Brain microvascular endothelial cell (primary cell): ENCODE results near the gene C20orf144.

ENCODE experiments used
- DNase-seq: peaks from one replicate; pipeline ENCODE4 v3.0.0-alpha.2; 2020
- H3K27ac ChIP-seq: fragments of 250-450 bp; sonication (Bioruptor Pico); 2 replicates; pipeline ENCODE4 v1.5.1; 2020; ENCODE audit warnings: mild to moderate bottlenecking, moderate library complexity
- H3K27me3 ChIP-seq: fragments of 250-450 bp; sonication (Bioruptor Pico); replicated peaks from 2 replicates; pipeline ENCODE4 v1.5.1; 2020; ENCODE audit warnings: mild to moderate bottlenecking
- H3K36me3 ChIP-seq: fragments of 250-450 bp; sonication (Bioruptor Pico); replicated peaks from 2 replicates; pipeline ENCODE4 v1.5.1; 2020; ENCODE audit warnings: mild to moderate bottlenecking
- H3K4me3 ChIP-seq: 2 replicates; pipeline ENCODE4 v1.5.1; 2011; ENCODE audit warnings: low read depth, mild to moderate bottlenecking, control low read depth, low read length, moderate library complexity
- in situ Hi-C: cut with HindIII; loops from 2 replicates; pipeline ENCODE4 v1.10.0; 2017; ENCODE audit warnings: low sequenced_read_pairs, low pct_ligation_motif_present
- TF ChIP-seq, protein P1 (sequence below): IDR thresholded peaks from 2 replicates; pipeline ENCODE4 v1.5.1; 2011; ENCODE audit warnings: low read depth, mild to moderate bottlenecking, moderate library complexity, low read length, control low read depth, inconsistent platforms; ENCODE audit errors: missing control alignments

The C20orf144 gene

DNA sequence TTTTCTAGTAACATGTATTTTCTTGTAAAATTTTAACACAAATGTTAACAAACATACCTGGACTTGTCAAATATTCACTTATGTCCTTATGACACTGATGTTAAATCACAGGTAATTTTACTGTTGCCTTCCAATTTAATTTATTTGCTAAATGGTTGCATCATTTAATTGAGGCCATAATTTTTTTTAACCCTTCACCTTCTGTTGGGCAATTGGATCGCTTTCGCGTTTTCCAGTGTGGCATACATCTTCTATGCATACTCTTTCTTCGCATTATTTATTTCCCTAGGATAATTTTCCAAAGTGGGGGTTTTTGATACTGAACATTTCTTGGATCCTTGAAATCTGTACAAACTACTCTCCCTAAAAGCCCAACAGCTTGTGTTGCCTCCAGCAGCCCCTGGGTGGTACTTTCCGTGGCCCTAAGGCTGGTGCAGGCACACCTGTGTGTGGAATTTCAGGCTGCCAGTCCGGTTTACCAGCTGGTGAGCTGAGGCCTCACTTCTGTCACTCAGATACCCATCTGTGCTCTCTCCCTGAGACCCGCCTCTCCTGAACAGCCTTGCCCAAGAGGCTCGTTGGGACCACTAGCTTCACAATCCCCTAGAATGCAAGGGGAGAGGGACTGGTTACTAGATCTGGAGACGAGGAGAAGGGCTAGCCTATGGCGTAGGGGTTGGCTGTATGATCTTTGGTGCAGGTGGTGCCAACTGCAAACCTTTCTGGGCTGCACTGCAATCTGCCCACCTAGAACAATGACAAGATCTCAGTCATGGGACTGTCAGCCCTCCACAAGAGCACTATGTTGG is 11.2 kb upstream of the C20orf144 start:
- Histone ChIP-seq H3K36me3 (no peaks in the 10 kb centered on the region), H3K27ac (no peak overlapping the region), H3K27me3 (no peaks in the 10 kb centered on the region), H3K4me3 (no peak overlapping the region)
- DNase-seq, result no peak
- TF ChIP-seq, protein P1, sequence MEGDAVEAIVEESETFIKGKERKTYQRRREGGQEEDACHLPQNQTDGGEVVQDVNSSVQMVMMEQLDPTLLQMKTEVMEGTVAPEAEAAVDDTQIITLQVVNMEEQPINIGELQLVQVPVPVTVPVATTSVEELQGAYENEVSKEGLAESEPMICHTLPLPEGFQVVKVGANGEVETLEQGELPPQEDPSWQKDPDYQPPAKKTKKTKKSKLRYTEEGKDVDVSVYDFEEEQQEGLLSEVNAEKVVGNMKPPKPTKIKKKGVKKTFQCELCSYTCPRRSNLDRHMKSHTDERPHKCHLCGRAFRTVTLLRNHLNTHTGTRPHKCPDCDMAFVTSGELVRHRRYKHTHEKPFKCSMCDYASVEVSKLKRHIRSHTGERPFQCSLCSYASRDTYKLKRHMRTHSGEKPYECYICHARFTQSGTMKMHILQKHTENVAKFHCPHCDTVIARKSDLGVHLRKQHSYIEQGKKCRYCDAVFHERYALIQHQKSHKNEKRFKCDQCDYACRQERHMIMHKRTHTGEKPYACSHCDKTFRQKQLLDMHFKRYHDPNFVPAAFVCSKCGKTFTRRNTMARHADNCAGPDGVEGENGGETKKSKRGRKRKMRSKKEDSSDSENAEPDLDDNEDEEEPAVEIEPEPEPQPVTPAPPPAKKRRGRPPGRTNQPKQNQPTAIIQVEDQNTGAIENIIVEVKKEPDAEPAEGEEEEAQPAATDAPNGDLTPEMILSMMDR, result no peak
- in situ Hi-C loops, result no loop called here

DNA sequence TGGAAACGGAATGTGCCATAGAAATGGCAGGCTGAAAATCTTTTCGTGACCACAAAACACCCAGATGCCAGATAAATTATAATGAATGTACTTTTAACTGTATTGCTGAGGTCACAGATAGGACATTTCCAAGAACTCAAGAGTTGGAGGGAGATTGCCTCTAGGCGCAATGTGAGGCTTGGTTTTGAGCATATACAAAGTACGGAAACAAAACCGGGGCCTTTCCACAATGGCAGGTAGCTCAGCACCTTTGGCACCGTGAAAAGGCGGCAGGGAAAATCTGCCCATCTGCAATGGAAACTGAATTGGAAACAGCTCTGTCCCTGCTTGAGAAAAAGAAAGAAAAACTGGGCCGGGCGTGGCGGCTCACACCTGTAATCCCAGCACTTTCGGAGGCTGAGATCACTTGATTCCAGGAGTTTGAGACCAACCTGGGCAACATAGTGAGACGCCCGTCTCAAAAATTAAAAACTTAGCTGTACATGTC is 10.5 kb upstream of the C20orf144 start:
- DNase-seq, result no peak
- Histone ChIP-seq H3K4me3 (no peak overlapping the region), H3K27ac (no peak overlapping the region), H3K27me3 (no peaks in the 10 kb centered on the region), H3K36me3 (no peaks in the 10 kb centered on the region)
- in situ Hi-C loops, result no loop called here
- TF ChIP-seq, protein P1, result no peak

DNA sequence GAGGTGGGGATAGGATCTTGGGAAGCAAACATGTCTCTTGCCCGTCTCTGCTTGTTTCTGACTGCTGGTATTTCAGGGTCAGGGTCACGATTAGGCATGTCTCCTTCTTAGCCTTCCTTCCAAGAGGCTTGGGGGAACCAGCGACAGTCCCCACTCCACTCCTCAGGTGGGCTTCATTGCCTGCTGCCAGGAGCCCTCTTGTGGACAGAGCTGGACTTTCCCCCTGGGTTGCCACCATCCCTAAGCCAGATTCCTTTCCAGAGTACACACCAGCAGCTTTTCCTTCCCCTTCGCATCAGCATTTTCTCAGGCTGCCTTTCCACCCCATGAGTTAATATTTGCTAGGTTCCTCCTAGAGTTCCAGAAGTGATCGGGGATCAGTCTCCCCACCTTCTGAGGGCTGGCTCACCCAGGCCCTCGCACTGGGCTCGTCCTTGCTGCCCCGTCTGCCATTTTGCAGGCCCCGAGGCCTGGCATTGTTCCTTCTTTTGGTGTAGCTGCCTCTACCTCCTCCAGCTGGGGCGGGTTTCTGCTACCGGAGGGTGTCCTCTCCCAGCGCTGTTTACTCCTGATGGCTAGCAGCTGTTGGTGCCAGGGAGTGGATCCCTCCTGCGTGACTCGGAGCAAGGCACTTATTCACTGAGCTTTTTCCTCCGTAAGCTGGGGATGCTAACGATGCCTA is 8.8 kb upstream of the C20orf144 start:
- no peak overlapping the region for H3K4me3 ChIP-seq
- TF ChIP-seq, protein P1, result peak; percentile 96
- no peak for DNase-seq

DNA sequence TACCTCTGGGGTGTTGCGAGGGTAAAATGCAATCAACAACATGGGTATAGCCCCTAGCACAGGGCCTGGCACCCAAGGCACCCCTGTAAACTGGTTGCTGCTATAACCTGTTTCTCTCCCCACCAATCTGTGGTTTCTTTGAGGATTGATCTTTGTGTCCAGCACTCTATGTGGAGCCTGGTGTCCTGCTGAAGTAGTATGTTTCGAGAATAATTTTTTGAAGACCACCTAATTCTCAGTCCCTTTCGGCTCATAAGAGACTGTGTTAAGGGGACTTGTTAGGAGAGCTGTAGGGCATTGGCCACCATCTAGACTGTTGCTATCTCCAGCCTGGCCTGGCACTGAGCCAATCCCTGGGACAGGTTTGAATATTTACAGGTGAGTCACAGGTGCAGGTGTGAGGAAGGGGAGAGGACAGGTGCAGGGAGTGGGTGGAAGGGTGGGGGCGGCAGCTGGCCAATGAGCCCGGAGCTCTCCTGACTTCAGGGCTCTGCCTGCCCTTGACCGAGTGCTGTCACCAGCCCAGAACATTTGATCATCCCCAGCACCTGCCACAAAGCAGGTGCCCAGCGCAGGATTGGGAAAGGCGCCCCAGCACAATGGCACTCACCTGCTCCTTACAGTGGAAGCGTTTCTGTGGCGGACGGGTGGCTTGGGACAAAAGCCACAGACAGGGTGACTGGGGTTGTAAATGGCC is 8.1 kb upstream of the C20orf144 start:
- TF ChIP-seq, protein P1, result no peak
- Histone ChIP-seq H3K4me3 (no peak overlapping the region), H3K36me3 (no peaks in the 10 kb centered on the region), H3K27me3 (no peaks in the 10 kb centered on the region), H3K27ac (no peak overlapping the region)
- in situ Hi-C loops, result no loop called here
- DNase-seq, result no peak

More for the DNA sequence above, 8.8 kb upstream of the C20orf144 start:
- no peaks in the 10 kb centered on the region for H3K36me3 ChIP-seq
- no peaks in the 10 kb centered on the region for H3K27me3 ChIP-seq
- in situ Hi-C loops, result no loop called here
- no peak overlapping the region for H3K27ac ChIP-seq

DNA sequence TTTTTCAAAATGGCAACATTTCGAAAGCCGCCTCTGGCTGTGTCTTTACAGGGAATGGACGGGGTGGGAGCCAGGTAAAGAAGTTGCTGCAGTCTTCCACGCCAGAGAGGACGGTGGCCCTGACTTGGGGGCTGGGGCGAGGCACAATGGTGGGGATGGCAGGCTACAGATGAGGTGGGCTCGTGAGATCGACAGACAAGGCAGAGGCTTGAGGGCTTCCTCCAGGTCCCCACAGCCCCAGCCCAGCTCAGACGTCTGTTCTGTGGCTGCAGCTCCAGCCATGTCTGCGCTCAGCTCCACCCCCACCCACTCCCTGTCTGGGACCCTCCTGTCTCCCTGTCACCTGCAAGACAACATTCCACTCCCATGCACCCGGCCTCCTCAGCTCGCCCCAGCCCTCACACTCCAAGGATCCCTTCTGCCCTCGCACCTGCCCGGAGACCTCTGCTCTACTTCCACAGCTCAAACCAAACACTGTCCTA is 7.4 kb upstream of the C20orf144 start:
- H3K36me3 ChIP-seq, result no peaks in the 10 kb centered on the region
- TF ChIP-seq, protein P1, result no peak
- H3K27ac ChIP-seq, result no peak overlapping the region
- H3K4me3 ChIP-seq, result no peak overlapping the region
- in situ Hi-C loops, result no loop called here
- DNase-seq, result no peak
- no peaks in the 10 kb centered on the region for H3K27me3 ChIP-seq
